Fibroblast of gingiva (primary cell): ENCODE results near the gene ERCC2.
"Not testable (repeated sequence)": the region's sequence is repeated elsewhere in the genome, so short reads cannot be mapped to it uniquely, and the experiment has no call there.

ENCODE experiments used
- DNase-seq: peaks from one replicate; pipeline ENCODE4 v3.0.0-alpha.2; 2011; ENCODE audit warnings: low read depth

The ERCC2 gene

DNA sequence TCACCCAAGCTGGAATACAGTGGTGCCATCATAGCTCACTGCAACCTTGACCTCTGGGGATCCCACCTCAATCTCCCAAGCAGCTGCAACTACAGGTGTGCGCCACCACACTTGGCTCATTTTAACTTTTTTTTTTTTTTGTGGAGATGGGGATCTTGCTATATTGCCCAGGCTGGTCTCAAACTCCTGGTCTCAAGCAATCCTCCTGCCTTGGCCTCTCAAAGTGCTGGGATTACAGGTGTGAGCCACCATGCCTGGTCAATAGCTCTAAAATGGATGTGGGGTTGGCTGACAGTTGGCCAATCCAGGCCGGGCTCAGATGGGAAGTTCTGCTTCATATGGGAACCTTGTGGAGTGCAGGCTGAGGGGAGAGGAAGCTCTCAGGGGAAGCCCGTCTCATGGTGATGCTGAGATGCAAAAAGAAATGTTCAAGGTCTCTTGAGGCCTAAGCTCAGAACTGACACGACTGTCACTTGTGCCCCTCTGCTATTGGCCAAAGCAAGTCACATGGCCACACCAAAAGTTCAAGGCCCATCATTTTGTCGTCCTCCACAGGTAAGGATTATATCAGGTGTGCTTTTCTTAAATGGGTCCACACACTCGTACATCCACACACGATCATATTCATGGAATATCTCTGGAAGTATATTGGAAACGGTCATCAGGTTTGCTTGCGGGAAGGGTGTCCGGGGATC is 36.6 kb downstream of the ERCC2 start:
- DNase-seq: no peak

DNA sequence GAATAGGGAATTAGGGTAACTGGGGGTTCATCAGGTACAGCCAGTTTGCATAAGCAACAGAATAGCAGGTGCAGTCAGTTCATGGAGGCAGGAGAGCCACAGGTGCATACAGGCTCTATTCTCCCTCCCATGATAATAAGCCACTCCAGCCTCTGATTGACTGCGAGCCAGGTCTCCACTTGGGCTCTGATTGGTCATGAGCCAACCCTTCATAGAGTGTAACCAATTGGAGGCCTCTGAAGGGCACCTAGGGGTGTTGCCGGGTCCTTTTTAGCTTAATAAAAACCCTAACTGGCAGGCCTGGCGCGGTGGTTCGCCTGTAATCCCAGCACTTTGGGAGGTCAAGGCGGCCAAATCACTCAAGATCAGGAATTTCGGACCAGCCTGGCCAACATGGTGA is 39.0 kb downstream of the ERCC2 start:
- no peak for DNase-seq

DNA sequence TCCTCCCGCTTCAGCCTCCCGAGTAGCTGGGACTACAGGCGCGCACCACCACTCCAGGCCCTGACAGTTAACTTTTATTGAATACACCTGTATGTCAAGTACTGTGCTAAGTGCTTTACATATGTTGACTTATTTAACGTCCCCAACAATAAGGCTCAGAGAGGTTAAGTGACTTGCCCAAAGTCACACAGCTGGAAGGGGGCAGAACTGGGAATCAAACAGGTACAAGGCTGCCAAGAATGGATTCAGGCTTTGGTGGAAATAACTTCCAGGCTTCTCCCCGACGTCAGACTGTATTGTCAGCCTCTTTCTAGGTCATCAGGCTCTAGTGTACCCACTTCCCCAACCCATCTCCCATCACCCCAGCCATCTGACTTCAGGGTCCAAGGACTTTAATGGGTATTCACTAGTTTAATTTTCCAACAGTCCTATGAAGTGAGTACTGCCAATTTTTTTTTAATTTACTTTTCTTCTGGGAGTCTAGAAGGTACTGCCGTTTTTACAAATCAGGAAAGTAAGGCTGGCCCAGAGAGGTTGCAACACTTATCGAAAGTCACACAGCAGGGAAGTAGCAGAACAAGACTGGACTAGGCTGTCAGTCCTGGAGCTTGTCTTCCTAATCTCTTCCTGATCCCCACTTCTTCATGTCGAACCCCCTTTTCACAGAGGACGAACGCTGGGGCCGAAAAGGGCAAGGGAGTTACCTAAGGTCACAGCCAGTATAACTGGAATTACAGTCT is 42.8 kb downstream of the ERCC2 start:
- no peak for DNase-seq

DNA sequence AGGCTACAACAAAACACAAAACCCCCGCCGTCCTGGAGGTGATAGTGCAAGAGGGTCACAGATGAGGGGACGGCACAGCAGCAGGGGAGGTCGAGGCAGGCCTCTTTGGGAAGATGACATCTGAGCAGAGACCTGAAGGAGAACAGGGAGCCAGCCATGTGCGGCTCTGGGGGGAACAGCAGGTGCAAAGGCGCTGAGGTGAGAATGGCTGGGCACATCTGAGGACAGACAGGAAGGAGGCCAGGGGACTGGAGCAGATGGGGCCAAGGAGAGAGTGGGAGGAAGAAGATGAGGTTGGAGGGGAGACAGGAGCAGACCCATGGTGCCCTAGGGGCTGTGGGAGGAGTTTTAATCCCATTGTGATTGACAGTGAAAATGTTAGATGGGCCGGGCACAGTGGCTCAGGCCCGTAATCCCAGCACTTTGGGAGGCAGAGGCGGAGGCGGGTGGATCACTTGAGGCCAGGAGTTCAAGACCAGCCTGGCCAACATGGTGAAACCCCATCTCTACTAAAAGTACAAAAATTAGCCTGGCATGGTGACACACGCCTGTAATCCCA is 45.9 kb downstream of the ERCC2 start:
- no peak for DNase-seq

DNA sequence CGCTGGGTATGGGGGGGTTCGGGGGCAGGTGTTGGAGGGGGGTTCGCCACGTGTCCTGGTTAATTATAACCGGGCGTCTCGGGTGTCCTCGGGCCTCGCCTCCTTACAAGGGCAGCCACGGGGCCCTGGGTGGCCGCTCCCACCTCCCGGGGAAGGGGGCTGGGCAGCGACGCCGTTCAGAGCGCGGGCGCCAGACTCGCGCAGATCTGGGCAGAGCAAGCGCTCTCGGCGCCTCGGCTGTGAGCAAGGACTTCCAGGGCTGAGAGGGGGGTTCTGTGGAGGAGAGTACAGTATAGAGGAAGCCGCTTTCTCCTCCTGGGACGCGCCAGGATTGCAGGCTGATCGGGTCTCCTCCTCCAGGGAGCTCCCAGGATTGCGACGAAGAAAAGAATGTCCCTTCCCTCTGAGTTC is 46.7 kb downstream of the ERCC2 start:
- DNase-seq: no peak

DNA sequence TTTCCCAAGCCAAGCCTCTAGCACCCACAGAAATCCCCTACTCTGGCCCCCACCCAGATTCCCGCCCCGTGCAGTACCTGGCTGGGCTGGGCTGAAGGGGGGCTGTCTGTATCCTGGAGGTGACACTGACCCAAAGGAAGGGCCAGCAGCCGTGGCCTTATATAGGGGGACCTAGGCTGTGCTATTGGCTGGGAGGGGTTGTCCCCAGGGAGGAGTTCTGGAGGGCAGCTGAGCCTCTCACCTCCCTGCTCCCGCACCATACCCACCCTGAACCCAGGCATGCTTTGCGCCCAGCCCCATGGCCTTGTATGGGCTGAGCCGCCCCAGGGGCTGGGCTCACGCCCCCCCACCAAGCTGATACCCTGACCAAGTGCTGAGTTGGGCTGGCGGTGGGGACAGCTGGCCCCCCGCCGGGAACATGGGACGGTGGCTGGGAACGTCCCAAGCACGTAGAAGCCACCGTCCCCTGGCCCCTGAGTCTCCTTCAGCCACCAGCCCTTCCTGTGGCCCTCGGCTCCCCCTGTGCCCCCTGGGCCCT is 47.6 kb downstream of the ERCC2 start, which contains the start of gene CKM:
TSS of gene CKM (minus strand) at position 132 of the 538 bp plus-strand sequence. CDS start 3,162 bp downstream, outside the sequence.
- DNase-seq: no peak

DNA sequence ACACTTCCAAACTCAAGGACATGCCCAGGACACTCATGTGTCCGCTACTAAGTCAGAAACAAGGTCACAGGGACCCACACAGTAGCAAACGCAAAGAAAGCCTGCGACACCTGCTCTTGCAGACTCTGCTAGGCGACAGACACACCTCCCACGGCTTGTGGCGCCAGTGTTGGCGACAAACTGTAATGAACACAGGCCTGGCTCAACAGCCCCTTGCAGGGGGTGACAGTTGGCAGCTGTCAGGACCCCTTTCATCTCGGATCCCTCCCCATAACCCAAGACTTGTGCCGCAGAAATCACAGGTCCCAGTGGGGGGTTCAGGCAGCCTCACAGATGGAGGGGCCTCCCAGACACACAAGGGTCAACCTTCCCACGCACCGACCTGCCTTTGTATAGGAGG is 48.1 kb downstream of the ERCC2 start:
- no peak for DNase-seq

DNA sequence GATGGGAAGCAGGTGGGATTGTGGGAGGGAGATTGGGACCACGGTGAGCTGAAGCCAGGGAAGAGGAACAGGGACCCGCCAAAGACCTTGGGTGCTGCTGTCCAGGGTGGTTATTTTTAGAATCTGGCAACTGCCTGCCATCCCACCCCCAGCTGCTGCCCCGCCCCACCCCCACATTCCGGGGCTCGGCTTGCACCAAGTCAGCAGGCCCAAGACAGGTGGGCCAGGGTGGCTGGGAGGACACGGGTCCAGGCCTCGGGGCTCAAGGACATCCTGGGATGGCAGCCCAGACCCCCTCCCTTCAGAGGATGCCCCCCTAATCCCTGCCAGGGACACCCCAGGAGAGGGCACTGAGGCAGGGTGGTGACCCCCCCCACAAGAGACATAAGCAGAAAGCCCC is 48.5 kb downstream of the ERCC2 start:
- DNase-seq: no peak

DNA sequence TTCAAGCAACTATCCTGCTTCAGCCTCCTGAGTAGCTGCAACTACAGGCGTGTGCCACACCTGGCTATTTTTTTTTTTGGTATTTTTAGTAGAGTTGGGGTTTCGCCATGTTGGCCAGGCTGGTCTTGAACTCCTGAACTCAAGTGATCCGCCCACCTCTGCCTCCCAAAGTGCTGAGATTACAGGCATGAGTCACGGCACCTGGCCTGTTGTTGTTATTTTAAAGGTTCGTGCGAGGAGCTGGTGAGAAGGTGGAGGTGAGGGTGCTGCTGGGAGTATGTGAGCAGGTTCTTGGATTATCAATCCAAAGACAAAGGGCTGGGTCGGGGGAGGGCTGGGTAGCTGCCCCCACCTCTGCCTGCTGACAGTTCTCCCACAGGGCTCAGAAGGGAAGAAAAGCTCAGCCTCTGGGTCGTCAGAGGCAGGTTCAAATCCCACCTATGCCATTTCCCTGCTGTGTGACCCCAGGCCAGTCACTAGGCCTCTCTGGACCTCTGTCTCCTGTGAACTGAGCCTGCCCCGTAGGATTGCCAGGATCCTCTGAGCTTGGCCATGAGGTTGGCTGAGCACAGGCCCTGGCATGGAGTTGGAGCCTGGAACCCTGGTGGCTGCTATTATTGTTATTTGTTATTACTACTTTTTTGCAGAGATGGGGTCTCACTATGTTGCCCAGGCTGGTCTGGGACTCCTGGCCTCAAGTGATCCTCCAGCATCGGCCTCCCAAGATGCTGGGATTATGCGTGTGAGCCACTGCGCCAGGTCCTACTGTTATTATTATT is 49.2 kb downstream of the ERCC2 start:
- no peak for DNase-seq

DNA sequence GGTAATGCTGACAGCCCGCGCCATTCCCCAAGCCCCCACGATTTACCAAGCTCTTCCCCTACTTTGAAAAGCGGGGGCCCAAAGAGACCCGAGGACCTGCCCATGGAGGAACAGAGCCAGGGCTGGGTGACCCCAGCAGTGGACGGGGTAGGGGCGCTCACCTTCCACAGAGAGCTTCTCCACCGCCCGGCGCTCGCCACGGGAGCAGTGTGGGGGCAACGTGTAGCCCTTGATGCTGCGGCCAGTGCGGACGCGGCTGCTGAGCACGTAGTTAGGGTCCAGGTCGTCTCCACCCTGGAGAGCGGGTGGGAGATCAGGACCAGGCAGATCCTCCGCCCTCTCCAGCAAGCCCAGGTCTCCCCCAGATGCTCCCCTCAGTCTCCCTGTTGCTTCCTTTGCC is 55.1 kb downstream of the ERCC2 start:
- DNase-seq: no peak

DNA sequence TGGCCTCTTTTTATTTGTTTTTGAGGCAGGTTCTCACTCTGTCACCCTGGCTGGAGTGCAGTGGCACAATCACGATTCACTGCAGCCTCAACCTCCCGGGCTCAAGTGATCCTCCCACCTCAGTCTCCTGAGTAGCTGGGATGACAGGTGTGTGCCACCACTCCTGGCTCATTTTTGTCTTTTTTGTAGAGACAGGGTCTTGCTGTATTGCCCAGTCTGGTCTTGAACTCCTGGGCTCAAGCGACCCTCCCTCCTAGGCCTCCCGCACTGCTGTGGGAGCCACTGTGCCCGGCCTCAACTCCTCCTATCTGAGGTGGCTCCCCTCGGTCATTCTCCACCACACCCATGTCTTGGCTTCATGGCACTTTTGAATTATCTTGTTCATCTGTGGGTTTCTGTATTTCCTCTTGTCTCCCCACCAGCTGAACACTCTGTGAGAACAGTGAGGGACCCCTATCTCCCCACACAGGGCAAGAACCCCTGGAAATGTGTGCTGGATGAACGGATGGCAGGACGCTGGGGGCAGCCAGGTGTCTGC is 55.6 kb downstream of the ERCC2 start:
- DNase-seq: no peak

DNA sequence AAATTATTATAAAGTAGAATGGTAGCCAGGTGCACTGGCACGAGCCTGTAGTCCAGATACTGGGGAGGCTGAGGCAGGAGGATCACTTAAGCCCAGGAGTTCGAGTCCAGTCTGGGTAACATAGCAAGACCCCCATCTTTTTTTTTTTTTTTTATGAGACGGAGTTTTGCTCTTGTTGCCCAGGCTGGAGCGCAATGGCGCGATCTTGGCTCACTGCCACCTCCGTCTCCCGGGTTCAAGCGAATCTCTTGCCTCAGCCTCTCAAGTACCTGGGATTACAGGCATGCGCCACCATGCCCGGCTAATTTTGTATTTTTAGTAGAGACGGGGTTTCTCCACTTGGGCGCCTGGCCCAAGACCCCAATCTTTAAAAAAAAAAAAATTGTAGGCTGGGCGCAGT is 58.1 kb downstream of the ERCC2 start:
- DNase-seq: not testable (repeated sequence)

DNA sequence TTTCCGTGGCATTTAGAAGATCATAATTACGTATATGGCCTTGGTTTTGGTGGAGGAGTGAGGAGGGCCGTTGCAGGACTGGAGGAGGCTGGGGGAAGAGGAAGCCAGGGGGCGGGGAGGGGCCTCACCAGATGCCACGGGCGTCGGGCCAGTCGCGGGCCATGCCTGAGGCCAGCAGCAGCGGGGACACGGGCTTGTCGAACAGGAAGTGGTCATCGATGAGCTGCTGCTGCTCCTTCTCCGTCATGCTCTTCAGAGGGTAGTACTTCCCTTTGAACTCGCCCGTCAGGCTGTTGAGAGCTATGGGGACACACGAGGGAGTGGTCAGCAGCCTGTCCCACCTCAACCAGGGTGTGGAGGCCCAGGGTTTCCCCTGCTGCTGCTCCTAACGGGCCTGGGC is 58.8 kb downstream of the ERCC2 start:
- DNase-seq: no peak

DNA sequence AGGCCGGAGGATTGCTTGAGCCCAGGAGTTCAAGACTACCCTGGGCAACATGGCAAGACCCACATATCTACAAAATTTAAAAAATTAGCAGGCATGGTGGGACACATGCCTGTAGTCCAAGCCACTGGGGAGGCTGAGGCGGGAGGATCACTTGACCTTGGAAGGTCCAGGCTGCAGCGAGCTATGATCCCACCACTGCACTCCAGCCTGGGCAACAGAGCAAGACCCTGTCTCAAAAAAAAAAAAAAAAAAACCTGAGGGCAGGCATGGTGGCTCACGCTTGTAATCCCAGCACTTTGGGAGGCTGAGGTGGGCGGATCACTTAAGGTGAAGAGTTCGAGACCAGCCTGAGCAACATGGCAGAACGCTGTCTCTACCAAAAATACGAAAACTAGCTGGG is 61.1 kb downstream of the ERCC2 start:
- not testable (repeated sequence) for DNase-seq

DNA sequence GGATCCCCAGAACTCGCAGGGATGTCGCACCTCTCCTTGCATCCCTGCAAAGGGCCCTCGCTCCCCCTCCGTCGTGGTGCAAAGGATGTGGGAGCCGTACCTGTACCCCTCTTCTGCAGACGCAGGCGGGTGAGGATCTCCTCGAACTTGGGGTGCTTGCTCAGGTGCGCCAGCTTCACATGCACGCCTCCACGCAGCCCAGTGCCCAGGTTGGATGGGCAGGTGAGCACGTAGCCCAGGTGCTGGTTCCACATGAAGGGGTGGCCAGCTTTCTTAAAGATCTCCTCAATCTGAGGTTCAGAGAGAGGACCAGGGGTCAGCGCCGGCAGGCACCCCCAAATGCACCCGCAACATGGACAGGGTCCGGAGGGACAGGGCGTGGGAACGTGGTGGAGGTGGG is 63.0 kb downstream of the ERCC2 start:
- DNase-seq: no peak

DNA sequence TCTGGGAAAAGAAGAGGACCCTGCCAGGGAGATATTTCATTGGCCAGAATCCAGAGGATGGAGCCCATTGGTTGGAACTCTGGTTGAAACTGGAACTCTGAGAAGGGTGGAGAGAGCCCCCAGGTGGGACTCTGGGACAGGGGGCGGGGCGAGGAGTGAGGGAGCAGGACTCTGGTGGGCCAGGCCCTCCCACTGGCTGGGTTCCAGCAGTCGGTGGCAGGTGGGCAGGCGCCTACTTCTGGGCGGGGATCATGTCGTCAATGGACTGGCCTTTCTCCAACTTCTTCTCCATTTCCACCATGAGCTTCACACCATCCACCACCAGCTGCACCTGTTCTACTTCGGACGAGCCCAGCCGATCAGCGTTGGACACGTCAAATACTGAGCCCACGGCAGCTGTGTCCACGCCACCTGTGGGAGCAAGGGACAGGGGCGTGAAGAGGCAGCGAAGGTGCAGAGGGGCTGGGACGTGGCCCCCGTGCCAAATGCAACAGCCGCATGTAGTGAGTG is 63.8 kb downstream of the ERCC2 start:
- DNase-seq: no peak

DNA sequence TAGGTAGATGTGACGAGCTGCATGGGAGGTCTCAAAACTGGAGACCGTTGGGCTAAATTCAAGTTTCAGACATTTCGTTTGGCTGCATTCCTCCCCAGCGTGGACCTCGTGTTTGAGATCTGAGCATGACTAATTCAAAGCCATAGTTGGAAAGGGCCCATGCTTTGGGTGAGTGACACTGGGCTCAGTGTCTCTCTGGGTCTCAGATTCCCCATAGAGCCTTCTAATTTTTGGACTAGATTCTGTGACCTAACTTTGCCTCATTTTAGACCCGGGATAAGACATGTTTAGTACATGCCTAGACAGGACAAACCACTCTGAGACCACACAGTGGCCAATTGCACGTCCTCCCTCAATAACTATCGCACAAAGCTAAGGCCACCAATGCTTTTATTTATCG is 64.3 kb downstream of the ERCC2 start:
- no peak for DNase-seq

DNA sequence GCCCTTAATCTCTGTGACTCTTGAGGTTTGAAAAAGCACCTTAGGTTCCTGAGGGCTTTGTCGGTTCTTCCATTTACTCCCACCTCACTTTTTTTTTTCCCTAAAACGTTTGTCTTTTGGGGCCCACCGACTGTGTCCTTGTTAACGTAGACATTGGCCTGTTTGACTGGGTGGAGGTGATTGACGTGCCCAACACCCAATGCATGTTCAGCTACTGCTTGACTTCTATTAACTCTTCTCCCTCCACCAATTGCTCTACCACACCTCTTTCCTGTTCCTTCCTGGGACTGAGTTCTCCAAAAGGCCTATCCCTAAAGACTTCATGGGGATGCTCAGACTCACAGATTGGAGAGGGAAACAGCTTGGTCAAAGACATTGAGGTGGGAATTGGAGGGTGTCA is 65.0 kb downstream of the ERCC2 start:
- peak; percentile 20 for DNase-seq

DNA sequence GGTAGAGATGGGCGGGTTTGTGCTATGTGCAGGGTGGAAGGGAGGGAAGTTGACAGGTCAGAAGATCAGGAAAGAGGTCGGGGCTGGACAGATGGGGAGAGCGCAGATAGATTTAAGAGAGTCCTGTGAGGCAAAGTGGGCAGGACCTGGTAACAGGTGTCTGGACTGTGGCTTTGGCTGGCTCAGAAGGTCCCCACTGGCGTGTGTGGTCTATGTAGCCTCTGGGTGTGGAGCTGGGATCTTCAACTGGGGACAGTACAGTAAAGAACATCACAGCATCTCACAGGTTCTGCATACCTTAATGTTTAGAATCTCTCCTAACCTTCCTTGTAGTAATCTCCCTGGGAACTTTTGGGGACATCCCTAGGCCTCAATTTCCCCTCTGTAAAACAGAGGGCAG is 65.4 kb downstream of the ERCC2 start:
- no peak for DNase-seq

DNA sequence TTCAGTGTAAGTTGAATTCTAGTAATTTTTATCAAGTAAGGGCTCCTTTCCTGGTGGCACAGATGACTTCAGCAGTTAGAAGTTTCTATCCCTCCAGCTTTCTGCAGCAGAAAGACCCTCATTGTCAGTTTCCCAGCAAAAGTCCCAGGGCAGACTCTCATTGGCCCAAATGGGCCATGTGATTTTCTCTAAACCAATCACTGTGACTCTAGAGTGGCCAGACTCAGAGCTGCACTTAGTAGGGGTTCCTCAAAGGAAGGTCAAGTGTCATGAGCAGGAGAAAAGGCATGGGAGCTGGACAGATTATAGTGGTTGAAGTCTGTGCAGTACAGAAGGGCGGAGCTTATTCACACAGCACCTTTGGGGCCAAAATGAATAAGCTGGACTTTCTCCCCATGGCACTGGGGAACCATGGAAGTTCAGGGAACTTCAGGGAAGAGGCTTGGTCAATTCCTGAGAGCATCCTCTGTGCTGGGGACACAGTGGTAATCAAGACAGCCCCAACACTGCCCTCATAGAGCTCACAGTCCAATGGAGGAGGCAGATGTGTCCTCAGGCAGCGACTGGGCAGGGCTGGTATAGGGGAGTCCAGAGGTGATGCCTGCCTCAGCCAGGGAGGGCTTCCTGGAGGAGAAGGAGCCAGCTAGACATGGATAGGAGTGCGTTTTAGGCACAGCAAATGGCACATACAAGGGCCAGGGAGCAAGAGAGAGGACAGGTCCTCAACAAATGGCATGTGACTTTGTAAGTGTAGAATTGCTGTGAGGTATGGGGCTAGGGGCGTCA is 66.0 kb downstream of the ERCC2 start:
- no peak for DNase-seq
